Dedifferentiated amniotic fluid mesenchymal stem cell (primary cell): ENCODE results near the gene RABAC1.
"Not testable (repeated sequence)": the region's sequence is repeated elsewhere in the genome, so short reads cannot be mapped to it uniquely, and the experiment has no call there.

Source experiments
- DNase-seq: peaks from one replicate; pipeline ENCODE4 v3.0.0-alpha.2; 2016; ENCODE audit errors: extremely low spot score

The RABAC1 gene

DNA sequence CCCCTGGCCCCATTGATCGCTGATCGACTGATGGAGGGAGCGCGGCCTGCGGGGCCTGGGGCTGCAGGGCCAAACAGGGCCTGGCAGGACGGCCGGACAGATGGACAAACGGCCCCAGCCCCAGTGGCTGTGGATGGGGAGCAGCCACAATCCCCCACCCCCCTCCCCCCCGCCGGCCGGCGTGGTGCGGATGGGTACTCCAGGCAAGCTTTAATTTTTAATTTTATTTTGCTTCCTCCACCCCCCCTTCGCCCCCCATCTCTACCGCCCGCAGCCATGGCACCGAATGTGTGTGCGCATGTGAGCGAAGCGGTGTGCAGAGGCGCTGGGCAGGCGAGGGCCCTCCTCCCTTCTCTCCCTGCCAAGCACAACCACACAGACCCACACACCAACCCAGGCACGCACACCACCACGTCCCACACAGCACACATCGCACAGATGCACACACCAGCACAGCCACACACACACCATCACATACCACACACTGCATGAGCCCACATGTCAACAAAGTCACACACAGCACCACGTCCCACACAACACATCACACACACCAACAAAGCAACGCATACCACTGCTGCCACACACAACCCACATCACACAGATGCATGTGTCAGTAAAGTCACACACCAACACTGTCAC, 43.2 kb downstream of the RABAC1 start:
- no peak for DNase-seq

GRCh38 chr19:41915021-41915775, 43.9 kb downstream of the RABAC1 start:
- no peak for DNase-seq

- not testable (repeated sequence) for DNase-seq
Measured at GRCh38 chr19:41914424-41914834, 44.7 kb downstream of the RABAC1 start.

DNA sequence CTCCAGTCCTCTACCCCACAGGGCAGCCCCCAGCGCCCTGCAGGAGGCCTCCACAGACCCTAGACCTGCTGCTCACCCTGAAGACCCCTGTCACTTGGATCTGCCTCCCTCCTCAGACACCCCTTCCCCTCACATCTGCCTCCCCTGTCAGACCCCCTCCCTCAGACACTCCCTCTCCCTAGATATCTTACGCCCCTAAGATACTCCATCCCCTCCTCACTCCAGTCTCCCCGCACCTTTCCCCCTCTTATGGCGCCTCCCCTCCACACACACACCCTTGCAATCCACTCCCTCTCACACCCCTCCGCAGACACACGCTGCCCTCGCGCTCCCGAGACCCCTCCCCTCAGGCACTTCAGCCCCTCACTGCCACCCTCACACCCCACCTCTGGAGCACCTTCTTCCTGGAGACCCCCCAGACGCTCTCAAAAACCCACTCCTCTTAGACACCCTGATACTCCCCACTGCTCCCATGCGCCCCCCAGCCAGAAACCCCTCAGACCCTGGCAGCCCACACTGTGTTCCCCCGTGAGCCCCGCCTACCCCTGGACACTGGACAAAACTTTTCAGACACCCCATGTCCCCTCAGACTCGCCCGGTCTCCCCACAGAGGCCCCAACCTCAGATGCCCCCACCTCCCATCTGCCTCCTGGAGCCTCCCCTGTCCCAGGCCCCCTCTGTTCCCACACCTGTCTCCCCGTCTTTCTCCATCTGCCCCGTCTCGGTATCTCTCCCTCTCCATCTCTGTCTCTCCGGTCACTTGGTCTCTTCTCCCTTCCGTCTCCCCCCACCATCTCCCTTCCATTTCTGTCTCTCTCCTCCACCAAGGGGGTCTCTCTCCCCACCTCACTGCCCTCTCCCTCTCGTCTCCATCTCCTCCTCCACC, 45.3 kb downstream of the RABAC1 start:
- no peak for DNase-seq

DNA sequence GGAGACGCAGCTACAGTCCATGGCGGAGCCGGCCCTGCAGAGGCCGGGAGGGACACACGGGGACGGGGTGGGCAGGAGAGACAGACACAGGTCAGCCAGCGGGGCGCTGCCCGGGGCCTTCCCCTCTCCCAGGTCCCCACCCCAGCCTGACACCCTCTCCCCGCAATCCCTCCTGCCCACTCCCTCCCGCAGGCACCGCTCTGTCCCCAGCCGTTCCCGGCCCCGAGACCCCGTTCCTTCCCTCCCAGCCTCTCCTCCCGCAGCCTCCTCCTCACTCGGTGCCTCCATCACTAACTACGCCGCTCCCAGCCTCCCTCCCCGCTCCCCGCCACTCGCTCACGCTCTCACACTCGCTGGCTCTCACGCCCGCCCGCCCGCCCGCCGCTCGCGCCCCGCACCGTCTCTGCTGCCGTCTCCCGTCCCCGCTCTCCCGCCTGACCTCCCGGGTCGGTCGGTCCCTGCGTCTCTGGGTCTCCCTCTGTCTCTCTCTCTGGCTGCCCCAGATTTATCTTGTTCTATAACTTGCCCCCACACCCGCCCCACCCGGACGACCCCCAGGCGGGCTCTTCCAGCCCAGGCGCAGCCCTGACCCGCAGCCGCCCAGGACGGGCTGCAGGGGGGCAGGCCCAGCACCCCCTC, 46.1 kb downstream of the RABAC1 start:
- no peak for DNase-seq

DNA sequence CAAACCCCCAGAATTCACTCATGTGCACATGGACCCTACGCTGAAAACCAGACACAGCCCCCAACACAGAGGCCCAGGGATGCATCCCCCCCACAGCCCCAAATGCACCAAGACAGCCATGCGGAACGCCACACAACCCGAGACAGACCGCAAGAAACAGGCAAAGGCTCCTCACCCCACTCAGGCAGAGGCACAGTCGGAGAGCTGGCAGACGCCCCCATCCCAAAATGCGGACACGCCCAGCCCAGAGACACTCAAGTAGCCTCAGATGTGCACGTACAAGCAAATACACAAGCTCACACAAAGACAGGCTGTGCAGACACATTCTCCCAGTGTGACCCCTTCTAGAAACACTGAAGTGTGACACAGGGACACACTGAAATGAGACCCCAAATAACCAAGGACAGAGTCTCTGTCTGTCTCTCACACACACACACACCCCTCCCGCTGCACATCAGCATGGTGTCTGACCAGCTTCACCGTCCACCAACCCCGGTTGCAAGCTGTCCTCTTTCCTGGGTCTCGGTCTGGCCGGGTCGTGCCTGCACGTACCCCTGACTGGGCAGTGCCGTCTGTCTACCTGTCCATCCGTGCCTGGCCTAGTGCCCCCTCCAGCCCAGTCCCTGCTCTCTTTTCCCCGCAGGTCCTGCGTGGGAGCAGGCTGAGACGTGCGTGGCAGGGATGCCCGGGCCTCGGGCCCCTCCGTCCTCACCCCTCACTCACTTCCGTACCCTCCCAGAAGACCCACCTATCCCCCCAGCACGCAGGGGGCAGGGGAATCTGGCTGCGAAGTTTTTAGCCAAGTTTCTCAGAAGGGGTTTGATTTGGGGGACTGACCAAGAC, 47.0 kb downstream of the RABAC1 start:
- no peak for DNase-seq

- no peak for DNase-seq
Measured at GRCh38 chr19:41910992-41911888, 47.9 kb downstream of the RABAC1 start.

- DNase-seq, result no peak
Measured at GRCh38 chr19:41910240-41910991, 48.7 kb downstream of the RABAC1 start.

DNA sequence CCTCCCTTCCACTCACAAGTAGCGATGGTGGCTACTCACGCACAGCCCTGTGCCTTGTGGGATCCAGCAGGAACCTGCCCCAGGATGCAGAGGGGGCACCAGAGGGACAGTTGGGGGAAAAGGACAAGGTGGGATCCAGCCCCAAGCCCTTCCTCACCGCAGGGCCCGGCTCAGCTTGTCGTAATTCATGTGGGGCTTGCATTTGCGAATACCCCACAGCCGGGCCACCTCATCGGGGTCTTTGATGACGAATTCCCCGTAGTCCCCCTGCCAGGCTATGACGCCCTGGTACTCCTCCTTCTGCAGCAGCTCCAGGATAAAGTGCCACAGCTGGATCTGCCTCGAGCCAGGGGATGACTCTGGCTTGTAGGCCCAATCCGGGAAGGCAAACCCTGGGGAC, 49.4 kb downstream of the RABAC1 start:
- DNase-seq, result no peak

- DNase-seq, result no peak
Measured at GRCh38 chr19:41908724-41909464, 50.2 kb downstream of the RABAC1 start.

GRCh38 chr19:41907994-41908615, 51.0 kb downstream of the RABAC1 start:
- no peak for DNase-seq

DNA sequence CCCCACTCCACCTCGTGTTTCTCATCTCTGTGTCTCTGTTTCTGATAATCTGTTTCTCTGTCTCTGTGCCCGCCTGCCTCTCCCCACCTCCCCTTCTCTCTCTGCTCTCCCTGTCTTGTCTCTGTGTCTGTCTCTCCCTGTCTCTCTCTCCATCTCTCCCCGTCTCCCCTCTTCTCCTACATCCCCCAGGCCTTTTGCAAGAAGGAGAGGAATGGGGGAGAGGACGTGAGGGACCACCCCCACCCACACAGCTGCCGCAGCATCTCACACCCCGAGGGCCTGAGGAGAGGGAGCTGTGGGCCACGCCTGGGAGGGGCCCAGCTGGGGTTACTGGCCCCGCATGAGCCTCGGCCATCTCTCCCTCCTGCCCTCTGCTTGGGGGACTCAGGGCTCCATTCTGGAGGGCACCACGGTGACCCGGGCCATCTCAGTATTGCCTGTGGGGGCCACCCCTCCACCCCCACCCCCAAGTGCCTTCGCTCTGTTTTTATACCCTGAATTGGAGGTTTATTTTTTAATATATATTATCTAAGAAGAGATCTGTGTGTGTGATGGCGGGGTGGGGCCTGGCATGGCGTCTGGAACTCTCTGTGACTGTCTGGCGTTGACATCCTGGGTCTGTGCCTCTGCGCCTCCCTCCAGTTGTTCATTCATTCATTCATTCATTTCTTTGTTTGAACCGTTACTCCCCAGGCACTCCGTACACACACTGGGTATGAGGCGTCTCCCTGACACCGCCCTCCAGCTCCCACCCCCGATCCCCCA, 52.0 kb downstream of the RABAC1 start:
- no peak for DNase-seq
